GM23338 (cell line): ENCODE results near the gene ALDH16A1. TPM values are rescaled to one million over a fixed set of nuclear protein-coding genes. Genes with fewer than 3 reads are reported as not detected.
A peak's percentile ranks its signal among the peaks of the same experiment; 100 is the strongest.

Experiments used
- ATAC-seq: fragments of 200-7000 bp; cut with Tn5 transposase; 3 replicates; pipeline ENCODE4 v1.9.1; 2020
- DNase-seq: peaks from one replicate; pipeline ENCODE4 v3.0.0-alpha.2; 2015; ENCODE audit warnings: low spot score
- H2AFZ ChIP-seq: fragments of 200-600 bp; sonication (generic); 2 replicates; pipeline ENCODE4 v1.8.0; 2016; ENCODE audit warnings: antibody characterized with exemption, mild to moderate bottlenecking, moderate library complexity
- H3F3A ChIP-seq: fragments of 200-600 bp; sonication (generic); replicated peaks from 2 replicates; pipeline ENCODE4 v1.8.0; 2017; ENCODE audit warnings: antibody characterized with exemption, mixed run types, low read depth
- H3K27ac ChIP-seq: fragments of 200-600 bp; sonication (generic); 2 replicates; pipeline ENCODE4 v1.6.1; 2016; ENCODE audit warnings: low read depth
- H3K27me3 ChIP-seq: fragments of 200-600 bp; sonication (generic); 2 replicates; pipeline ENCODE4 v1.8.0; 2016; ENCODE audit warnings: mild to moderate bottlenecking, mixed run types, moderate library complexity; ENCODE audit not compliant: insufficient read depth
- H3K36me3 ChIP-seq: fragments of 200-600 bp; sonication (generic); 2 replicates; pipeline ENCODE4 v1.8.0; 2016; ENCODE audit warnings: mild to moderate bottlenecking; ENCODE audit not compliant: insufficient read depth
- H3K4me1 ChIP-seq: fragments of 200-600 bp; sonication (generic); 2 replicates; pipeline ENCODE4 v1.8.0; 2016; ENCODE audit warnings: mild to moderate bottlenecking, moderate library complexity; ENCODE audit not compliant: insufficient read depth
- H3K4me2 ChIP-seq: fragments of 200-600 bp; sonication (generic); 2 replicates; pipeline ENCODE4 v1.7.1; 2017; ENCODE audit warnings: mixed run types
- H3K4me3 ChIP-seq: fragments of 200-600 bp; sonication (generic); 2 replicates; pipeline ENCODE4 v1.6.1; 2016; ENCODE audit warnings: mixed run types
- H3K79me2 ChIP-seq: fragments of 200-600 bp; sonication (generic); replicated peaks from 2 replicates; pipeline ENCODE4 v1.8.0; 2017; ENCODE audit warnings: mild to moderate bottlenecking; ENCODE audit not compliant: insufficient read depth
- H3K9me2 ChIP-seq: fragments of 200-600 bp; sonication (generic); 2 replicates; pipeline ENCODE4 v1.8.0; 2017; ENCODE audit not compliant: insufficient read depth
- H4K20me1 ChIP-seq: fragments of 200-600 bp; sonication (generic); replicated peaks from 2 replicates; pipeline ENCODE4 v1.8.0; 2017; ENCODE audit warnings: mild to moderate bottlenecking; ENCODE audit not compliant: insufficient read depth
- H3K27ac Mint-ChIP-seq: 2 replicates; pipeline ENCODE4 v1.8.0; 2020; ENCODE audit warnings: inconsistent platforms, mild to moderate bottlenecking, moderate library complexity, mixed read lengths
- H3K27me3 Mint-ChIP-seq: 3 replicates; pipeline ENCODE4 v1.8.0; 2022; ENCODE audit warnings: low read depth, mild to moderate bottlenecking, moderate library complexity, mixed read lengths, inconsistent platforms; ENCODE audit not compliant: insufficient read depth, poor library complexity
- H3K36me3 Mint-ChIP-seq: 3 replicates; pipeline ENCODE4 v1.8.0; 2021; ENCODE audit warnings: low read depth, mild to moderate bottlenecking, inconsistent platforms, moderate library complexity, mixed read lengths
- H3K4me1 Mint-ChIP-seq: 3 replicates; pipeline ENCODE4 v1.8.0; 2020; ENCODE audit warnings: mild to moderate bottlenecking, inconsistent platforms, mixed read lengths
- H3K4me3 Mint-ChIP-seq: 3 replicates; pipeline ENCODE4 v1.8.0; 2021; ENCODE audit warnings: moderate library complexity, mild to moderate bottlenecking, inconsistent platforms, mixed read lengths
- H3K9me3 Mint-ChIP-seq: 3 replicates; pipeline ENCODE4 v1.8.0; 2020; ENCODE audit warnings: moderate library complexity, mild to moderate bottlenecking, inconsistent platforms, mixed read lengths
- CREB1 ChIP-seq: fragments of 250-450 bp; sonication (Bioruptor Pico); IDR thresholded peaks from 2 replicates; pipeline ENCODE4 v1.5.0; 2020; ENCODE audit warnings: low read depth, mild to moderate bottlenecking, moderate library complexity
- CTCF ChIP-seq, 2 experiments: fragments of 200-600 bp in 1 of 2; sonication (generic) in 1 of 2; conservative IDR thresholded peaks; 2 replicates each; pipeline versions ENCODE4 v1.5.1 to v1.6.1; 2016 to 2017; ENCODE audit warnings: antibody characterized with exemption in 2 of 2, low read depth in 2 of 2, mild to moderate bottlenecking in 2 of 2, moderate library complexity in 1 of 2
- ETS1 ChIP-seq: IDR thresholded peaks from 2 replicates; pipeline ENCODE4 v1.6.1; 2016; ENCODE audit warnings: antibody characterized with exemption
- EZH2 ChIP-seq: fragments of 200-600 bp; sonication (generic); IDR thresholded peaks from one replicate; pipeline ENCODE4 v1.8.0; 2017; ENCODE audit warnings: antibody characterized with exemption, mild to moderate bottlenecking, low read depth; ENCODE audit not compliant: unreplicated experiment
- EZH2phosphoT487 ChIP-seq: fragments of 200-600 bp; sonication (generic); IDR thresholded peaks from one replicate; pipeline ENCODE4 v1.8.1; 2018; ENCODE audit warnings: antibody characterized with exemption; ENCODE audit not compliant: unreplicated experiment
- JUNB ChIP-seq: IDR thresholded peaks from one replicate; pipeline ENCODE4 v1.6.1; 2016; ENCODE audit warnings: antibody characterized with exemption; ENCODE audit not compliant: unreplicated experiment
- NANOG ChIP-seq: IDR thresholded peaks from 2 replicates; pipeline ENCODE4 v1.6.1; 2016; ENCODE audit warnings: antibody characterized with exemption, borderline replicate concordance
- POLR2AphosphoS5 ChIP-seq: IDR thresholded peaks from 2 replicates; pipeline ENCODE4 v1.6.1; 2016; ENCODE audit warnings: antibody characterized with exemption, low read depth
- REST ChIP-seq: IDR thresholded peaks from one replicate; pipeline ENCODE4 v1.6.1; 2018; ENCODE audit warnings: antibody characterized with exemption; ENCODE audit not compliant: unreplicated experiment
- STAT1 ChIP-seq: IDR thresholded peaks from one replicate; pipeline ENCODE4 v1.6.1; 2016; ENCODE audit warnings: antibody characterized with exemption; ENCODE audit not compliant: unreplicated experiment
- ZNF114 ChIP-seq: fragments of 250-450 bp; sonication (Bioruptor Pico); IDR thresholded peaks from 2 replicates; pipeline ENCODE4 v1.5.0; 2020; ENCODE audit warnings: mild to moderate bottlenecking, moderate library complexity
- ZNF331 ChIP-seq: fragments of 250-450 bp; sonication (Bioruptor Pico); IDR thresholded peaks from 2 replicates; pipeline ENCODE4 v1.5.0; 2020; ENCODE audit warnings: low read depth, mild to moderate bottlenecking, moderate library complexity
- ZNF462 ChIP-seq: fragments of 250-450 bp; sonication (Bioruptor Pico); IDR thresholded peaks from 2 replicates; pipeline ENCODE4 v1.5.0; 2020; ENCODE audit warnings: mild to moderate bottlenecking, moderate library complexity
- polyA plus RNA-seq: library from polyadenylated mRNA; unstranded; fragments of >200 nt; fragmentation: Nextera tagmentation; extraction: Ambion mirVana; gene quantifications from 2 replicates; pipeline ENCODE4 v1.2.1, GENCODE V29; 2016
- total RNA-seq: library from RNA; depleted of rRNA; stranded (reverse); fragments of >200 nt; shearing (Covaris generic); gene quantifications from 2 replicates; pipeline ENCODE4 v1.2.3, GENCODE V29; 2014

The ALDH16A1 gene
- total and polyA plus RNA-seq, 2 experiments from 2014 or later = 16.8 to 57.3 TPM

- ATAC-seq (no peak), DNase-seq (no peak)
- no peak overlapping the region for H3K4me3 ChIP-seq
- Mint-ChIP-seq H3K4me3 (no peak overlapping the region), H3K27me3 (peaks cover 20% of the 10 kb centered on the region), H3K4me1 (peaks cover 22% of the 10 kb centered on the region), H3K36me3 (peaks cover 19% of the 10 kb centered on the region), H3K9me3 (no peaks in the 10 kb centered on the region; the same call in 2 of the 3 replicates), H3K27ac (no peak overlapping the region)
- no peaks in the 10 kb centered on the region for H3K9me2 ChIP-seq
- peaks cover 3% of the 10 kb centered on the region; the same call in 1 of the 2 replicates for H3K79me2 ChIP-seq
- peaks cover 6% of the 10 kb centered on the region; the same call in 1 of the 2 replicates for H4K20me1 ChIP-seq
- TF ChIP-seq ETS1 (no peak), NANOG (no peak), EZH2 (no peak), REST (no peak), CREB1 (CRISPR knock-in tag) (no peak), ZNF331 (CRISPR knock-in tag) (no peak), POLR2AphosphoS5 (no peak), STAT1 (no peak), JUNB (no peak), EZH2phosphoT487 (no peak), ZNF114 (CRISPR knock-in tag) (no peak), CTCF (conservative IDR thresholded peaks at IDR 0.05; ENCODE audit: low read depth in 2 of 2) (no peak), ZNF462 (CRISPR knock-in tag) (no peak)
- no peak overlapping the region for H3K27ac ChIP-seq
- peaks cover 26% of the 10 kb centered on the region for H3K4me1 ChIP-seq
- H2AFZ ChIP-seq = no peak overlapping the region
- no peaks in the 10 kb centered on the region for H3K27me3 ChIP-seq
- H3F3A ChIP-seq = peaks cover 25% of the 10 kb centered on the region
- H3K4me2 ChIP-seq = 0 out of 2 replicates have a peak overlapping the region, but pooled peaks have one; percentile 24
- peaks cover 9% of the 10 kb centered on the region for H3K36me3 ChIP-seq
These were observed 50.5 kb downstream of the ALDH16A1 start for GRCh38 chr19:49503582-49503962.
